Activated T-helper 17 cell treated with anti-CD3 and anti-CD28 coated beads, Interleukin-2, amount 50 U/mL, for 72 hours (primary cell): ENCODE results near the gene LIMCH1. TPM values are rescaled to one million over a fixed set of nuclear protein-coding genes. Genes with fewer than 3 reads are reported as not detected.
"Not testable (repeated sequence)": the region's sequence is repeated elsewhere in the genome, so short reads cannot be mapped to it uniquely, and the experiment has no call there.

Source experiments
- ATAC-seq: fragments of 150-1000 bp; cut with Tn5 transposase; replicated peaks from 2 replicates; pipeline ENCODE4 v1.10.0; 2021; ENCODE audit warnings: mild to moderate bottlenecking, moderate library complexity
- H3K27ac Mint-ChIP-seq: one replicate; pipeline ENCODE4 v1.8.0; 2022; ENCODE audit warnings: mixed read lengths
- H3K27me3 Mint-ChIP-seq: one replicate; pipeline ENCODE4 v1.8.0; 2022; ENCODE audit warnings: mixed read lengths
- H3K36me3 Mint-ChIP-seq: one replicate; pipeline ENCODE4 v1.8.0; 2022; ENCODE audit warnings: low read depth, mild to moderate bottlenecking, mixed read lengths
- H3K4me1 Mint-ChIP-seq: one replicate; pipeline ENCODE4 v1.8.0; 2022; ENCODE audit warnings: mixed read lengths
- H3K4me3 Mint-ChIP-seq: one replicate; pipeline ENCODE4 v1.8.0; 2022; ENCODE audit warnings: mild to moderate bottlenecking, mixed read lengths
- H3K9me3 Mint-ChIP-seq: one replicate; pipeline ENCODE4 v1.8.0; 2022; ENCODE audit warnings: mixed read lengths
- total RNA-seq, 2 donors: library from RNA; stranded (reverse); gene quantifications; one replicate each; pipeline ENCODE4 v1.2.3, GENCODE V29; 2022

LIMCH1 gene
- total RNA-seq, 2 donors from 2014 or later = not detected

DNA sequence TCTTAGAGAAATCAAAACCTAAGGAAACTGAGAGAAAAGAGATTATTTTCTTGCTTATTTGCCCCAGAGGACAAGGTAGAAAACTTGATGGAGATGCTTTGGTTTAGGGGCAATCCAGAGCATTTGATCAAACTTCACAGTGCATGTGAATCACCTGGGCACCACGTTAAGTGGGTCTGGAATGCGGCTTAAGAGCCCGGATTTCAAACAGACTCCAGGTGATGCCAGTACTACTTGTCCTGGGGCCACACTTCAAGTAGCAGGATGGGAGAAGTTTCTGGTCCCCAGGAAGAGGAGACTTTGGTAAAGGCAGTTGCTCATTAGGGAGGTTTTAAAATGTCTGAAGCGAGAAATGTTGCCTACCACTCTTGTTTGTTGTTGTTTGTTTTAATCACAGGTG, 158.8 kb downstream of the LIMCH1 start:
- H3K4me1 Mint-ChIP-seq = no peaks in the 10 kb centered on the region
- no peaks in the 10 kb centered on the region for H3K36me3 Mint-ChIP-seq
- H3K9me3 Mint-ChIP-seq = no peaks in the 10 kb centered on the region
- peaks cover 12% of the 10 kb centered on the region for H3K27me3 Mint-ChIP-seq
- no peak overlapping the region for H3K27ac Mint-ChIP-seq
- no peak for ATAC-seq
- no peak overlapping the region for H3K4me3 Mint-ChIP-seq

DNA sequence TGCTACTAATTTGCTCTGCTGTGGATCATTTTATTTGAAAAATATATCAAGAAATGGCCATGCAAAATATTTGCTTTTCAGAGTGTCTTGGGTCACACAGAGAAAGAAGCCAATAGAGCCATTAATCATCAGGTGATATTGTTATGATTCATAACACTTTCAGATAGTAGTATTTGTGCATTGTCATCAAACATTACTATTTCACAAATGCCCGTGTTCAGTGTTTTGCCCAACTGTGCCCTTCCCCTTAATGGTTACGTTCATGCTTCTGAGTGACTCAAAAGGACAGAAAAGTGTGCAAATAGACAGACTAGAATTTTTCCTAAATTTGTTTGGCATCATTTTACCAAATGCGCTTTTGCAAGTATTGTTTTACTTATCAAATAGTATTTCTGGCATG, 164.0 kb downstream of the LIMCH1 start:
- peaks cover 27% of the 10 kb centered on the region for H3K27me3 Mint-ChIP-seq
- no peaks in the 10 kb centered on the region for H3K4me1 Mint-ChIP-seq
- H3K36me3 Mint-ChIP-seq = no peaks in the 10 kb centered on the region
- no peak overlapping the region for H3K27ac Mint-ChIP-seq
- ATAC-seq = no peak
- no peaks in the 10 kb centered on the region for H3K9me3 Mint-ChIP-seq
- no peak overlapping the region for H3K4me3 Mint-ChIP-seq

DNA sequence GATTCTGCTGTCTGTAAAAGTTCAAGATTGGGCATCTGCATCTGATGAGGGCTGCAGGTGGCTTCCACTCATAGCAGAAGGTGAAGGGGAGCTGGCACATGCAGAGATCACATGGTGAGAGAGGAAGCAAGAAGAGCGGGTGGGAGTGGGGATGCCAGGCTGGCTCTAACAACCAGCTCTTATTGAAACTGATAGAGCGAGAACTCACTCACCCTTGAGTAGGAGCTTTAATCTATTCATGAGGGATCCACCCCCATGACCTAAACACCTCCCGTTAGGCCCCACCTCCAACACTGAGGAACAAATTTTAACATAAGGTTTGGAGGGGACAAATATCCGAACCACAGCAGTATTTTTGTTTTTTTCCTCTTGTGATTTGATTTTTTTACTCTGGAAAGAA, 164.8 kb downstream of the LIMCH1 start:
- Mint-ChIP-seq H3K9me3 (no peaks in the 10 kb centered on the region), H3K27me3 (peaks cover 25% of the 10 kb centered on the region), H3K4me3 (no peak overlapping the region), H3K4me1 (no peaks in the 10 kb centered on the region), H3K27ac (no peak overlapping the region), H3K36me3 (no peaks in the 10 kb centered on the region)
- no peak for ATAC-seq

DNA sequence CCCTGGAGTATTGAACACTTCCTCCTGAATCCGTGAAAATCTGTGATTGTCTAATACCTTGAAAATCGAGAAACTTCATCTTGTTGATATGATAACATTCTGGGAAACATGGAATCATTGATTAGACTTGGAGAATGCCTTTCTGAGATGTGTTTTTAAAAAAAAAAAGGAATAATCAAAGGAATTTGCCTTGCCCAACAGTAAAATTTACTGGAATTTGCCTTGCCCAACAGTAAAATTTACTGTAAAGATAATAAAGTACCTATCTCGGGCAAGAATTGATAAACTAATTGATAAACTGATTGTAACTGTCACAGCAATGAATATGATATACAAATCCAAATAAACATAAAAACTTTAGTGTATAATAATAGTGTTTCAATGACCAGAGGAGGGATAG, 165.8 kb downstream of the LIMCH1 start:
- H3K4me3 Mint-ChIP-seq = no peak overlapping the region
- H3K36me3 Mint-ChIP-seq = no peaks in the 10 kb centered on the region
- no peaks in the 10 kb centered on the region for H3K4me1 Mint-ChIP-seq
- peaks cover 23% of the 10 kb centered on the region for H3K27me3 Mint-ChIP-seq
- ATAC-seq = no peak
- H3K27ac Mint-ChIP-seq = no peak overlapping the region
- no peaks in the 10 kb centered on the region for H3K9me3 Mint-ChIP-seq

DNA sequence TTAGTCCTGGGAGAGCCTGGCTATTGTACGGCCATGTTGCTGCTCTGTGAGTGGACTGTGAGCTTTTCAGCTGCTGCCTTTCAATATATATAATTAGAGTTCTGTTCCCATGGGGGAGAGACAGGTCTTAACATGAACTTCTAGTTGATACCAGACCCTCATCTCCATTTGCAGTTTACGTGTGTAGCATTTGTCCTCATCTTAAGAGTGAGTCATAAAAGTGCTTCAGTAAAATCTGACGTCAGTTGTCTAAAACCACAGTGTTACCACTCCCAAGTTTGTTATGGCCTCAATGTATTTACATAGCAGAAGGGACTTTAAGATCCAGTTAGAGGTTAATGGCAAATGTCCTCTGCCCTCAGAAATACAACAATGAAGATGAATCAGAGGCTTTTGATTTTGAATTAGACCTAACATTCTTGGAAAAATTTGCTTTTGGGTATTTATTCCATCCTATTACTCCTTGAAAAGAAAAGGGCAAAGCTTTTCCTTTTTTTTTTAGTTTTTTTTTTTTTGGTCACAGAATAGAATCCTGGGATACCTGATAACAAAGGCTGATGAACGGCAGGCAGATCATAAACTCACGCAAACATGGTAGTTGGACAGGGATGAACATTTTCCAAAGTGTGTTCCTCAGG, 172.0 kb downstream of the LIMCH1 start:
- H3K9me3 Mint-ChIP-seq = no peaks in the 10 kb centered on the region
- no peaks in the 10 kb centered on the region for H3K36me3 Mint-ChIP-seq
- H3K27ac Mint-ChIP-seq = no peak overlapping the region
- no peaks in the 10 kb centered on the region for H3K4me1 Mint-ChIP-seq
- no peak for ATAC-seq
- no peak overlapping the region for H3K4me3 Mint-ChIP-seq
- H3K27me3 Mint-ChIP-seq = peaks cover 13% of the 10 kb centered on the region

DNA sequence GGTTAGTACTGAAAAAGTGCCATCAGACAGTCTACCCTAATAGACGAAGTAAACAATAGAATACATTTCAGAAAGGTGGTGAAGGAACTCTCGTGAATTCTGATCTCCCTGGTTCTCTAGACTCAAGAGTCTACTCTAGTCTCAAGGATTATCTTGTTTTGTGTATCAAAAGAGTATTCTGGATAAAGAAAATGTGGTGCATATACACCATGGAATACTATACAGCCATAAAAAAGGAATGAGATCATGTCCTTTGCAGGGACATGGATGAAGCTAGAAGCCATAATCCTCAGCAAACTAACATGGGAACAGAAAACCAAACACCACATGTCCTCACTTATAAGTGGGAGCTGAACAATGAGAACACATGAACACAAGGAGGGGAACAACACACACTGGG, 173.7 kb downstream of the LIMCH1 start:
- not testable (repeated sequence) for H3K36me3 Mint-ChIP-seq, H3K4me3 Mint-ChIP-seq, H3K9me3 Mint-ChIP-seq, H3K27ac Mint-ChIP-seq, ATAC-seq, H3K4me1 Mint-ChIP-seq
- H3K27me3 Mint-ChIP-seq = peaks cover 12% of the 10 kb centered on the region

DNA sequence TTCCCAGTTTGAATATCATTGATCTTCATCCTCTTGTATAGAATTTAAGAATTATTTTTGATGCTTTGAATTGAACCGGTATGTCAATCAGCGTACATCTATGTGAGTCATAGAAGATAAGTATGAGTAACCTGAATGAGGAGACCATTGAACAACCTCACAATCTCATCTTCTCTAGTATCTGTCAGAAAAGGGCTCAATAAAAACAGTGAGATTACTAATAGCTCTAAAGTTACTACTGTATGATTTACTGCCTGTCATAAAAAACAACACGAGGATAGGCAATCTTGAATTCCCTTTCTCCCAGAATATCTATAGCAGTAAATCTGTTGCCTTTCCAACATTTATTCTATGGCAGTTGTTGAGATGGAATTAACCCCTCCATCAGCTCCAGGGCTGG, 174.5 kb downstream of the LIMCH1 start:
- H3K4me3 Mint-ChIP-seq = no peak overlapping the region
- no peak overlapping the region for H3K27ac Mint-ChIP-seq
- H3K9me3 Mint-ChIP-seq = no peaks in the 10 kb centered on the region
- peaks cover 12% of the 10 kb centered on the region for H3K27me3 Mint-ChIP-seq
- no peaks in the 10 kb centered on the region for H3K4me1 Mint-ChIP-seq
- no peaks in the 10 kb centered on the region for H3K36me3 Mint-ChIP-seq
- ATAC-seq = no peak

DNA sequence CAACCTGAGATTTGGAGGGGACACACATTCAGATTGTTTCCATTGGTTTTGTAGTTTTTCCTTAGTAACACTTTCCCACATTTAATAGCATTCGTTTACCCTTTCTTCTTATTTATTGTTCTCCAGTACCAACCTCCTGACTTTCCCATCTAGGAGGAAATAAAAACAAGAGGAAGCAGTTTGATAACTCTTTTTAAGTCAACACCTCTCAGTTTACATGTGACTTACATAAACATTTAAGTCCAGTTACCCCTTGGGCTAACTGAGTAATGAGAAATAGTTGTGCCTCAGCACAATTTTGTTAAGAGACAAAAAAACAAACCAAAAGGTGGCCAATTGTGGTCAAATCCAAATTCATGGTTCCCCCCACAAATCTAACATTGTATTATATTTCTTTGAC, 175.8 kb downstream of the LIMCH1 start:
- Mint-ChIP-seq H3K4me3 (no peak overlapping the region), H3K27me3 (peaks cover 8% of the 10 kb centered on the region), H3K36me3 (no peaks in the 10 kb centered on the region), H3K27ac (no peak overlapping the region), H3K4me1 (no peaks in the 10 kb centered on the region), H3K9me3 (no peaks in the 10 kb centered on the region)
- ATAC-seq = no peak

DNA sequence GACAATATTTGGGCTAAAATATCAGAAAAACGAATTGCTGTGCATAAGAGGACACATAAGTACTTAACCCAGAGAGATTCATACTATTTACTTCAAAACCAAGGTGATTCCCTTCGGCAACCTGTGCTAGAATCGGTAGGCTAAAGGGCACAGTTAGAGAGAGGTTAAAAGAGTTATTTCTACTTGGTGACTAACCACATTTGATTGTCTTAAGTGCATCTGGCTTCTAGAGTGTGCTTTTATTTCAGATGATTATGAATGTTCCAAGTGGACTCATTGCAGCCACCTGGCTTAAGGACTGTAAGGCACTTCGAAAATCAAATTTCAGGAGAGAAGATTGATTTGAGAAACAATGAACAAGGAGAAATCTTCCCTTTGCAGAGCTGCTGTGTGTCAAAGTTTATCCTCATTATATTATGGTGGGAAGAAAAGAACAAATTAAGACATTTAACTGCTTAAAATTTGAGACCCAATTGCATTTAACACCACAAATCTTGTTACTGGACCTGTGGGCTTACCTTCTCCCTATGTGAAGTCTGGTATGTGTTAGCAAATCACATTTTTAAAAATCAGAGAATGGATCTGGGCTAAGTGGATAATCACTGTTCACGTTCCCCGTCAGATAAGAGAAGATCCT, 176.5 kb downstream of the LIMCH1 start:
- no peaks in the 10 kb centered on the region for H3K9me3 Mint-ChIP-seq
- no peaks in the 10 kb centered on the region for H3K4me1 Mint-ChIP-seq
- H3K36me3 Mint-ChIP-seq = no peaks in the 10 kb centered on the region
- peaks cover 8% of the 10 kb centered on the region for H3K27me3 Mint-ChIP-seq
- no peak overlapping the region for H3K27ac Mint-ChIP-seq
- ATAC-seq = no peak
- H3K4me3 Mint-ChIP-seq = no peak overlapping the region

DNA sequence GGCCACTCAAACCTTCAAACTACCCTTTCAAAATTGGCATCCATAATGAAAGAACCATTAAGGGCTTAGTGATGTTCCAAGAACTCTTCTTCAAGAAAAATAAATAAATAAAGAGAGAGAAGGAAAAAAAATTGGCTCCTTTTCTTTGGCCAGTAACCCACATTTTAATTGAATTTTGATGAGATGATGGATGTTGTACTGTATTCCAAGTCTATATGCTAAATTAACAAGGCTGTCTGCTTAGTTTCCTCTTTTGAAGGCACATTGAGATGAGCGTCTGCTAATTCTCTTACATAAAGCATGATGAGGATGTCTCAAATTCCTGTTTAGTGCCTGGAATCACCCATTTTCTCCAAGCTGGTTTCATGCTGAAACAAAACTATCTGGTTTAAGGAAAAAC, 177.2 kb downstream of the LIMCH1 start:
- ATAC-seq = no peak
- no peak overlapping the region for H3K27ac Mint-ChIP-seq
- H3K4me1 Mint-ChIP-seq = no peaks in the 10 kb centered on the region
- no peak overlapping the region for H3K4me3 Mint-ChIP-seq
- H3K27me3 Mint-ChIP-seq = peaks cover 13% of the 10 kb centered on the region
- H3K9me3 Mint-ChIP-seq = no peaks in the 10 kb centered on the region
- H3K36me3 Mint-ChIP-seq = no peaks in the 10 kb centered on the region

DNA sequence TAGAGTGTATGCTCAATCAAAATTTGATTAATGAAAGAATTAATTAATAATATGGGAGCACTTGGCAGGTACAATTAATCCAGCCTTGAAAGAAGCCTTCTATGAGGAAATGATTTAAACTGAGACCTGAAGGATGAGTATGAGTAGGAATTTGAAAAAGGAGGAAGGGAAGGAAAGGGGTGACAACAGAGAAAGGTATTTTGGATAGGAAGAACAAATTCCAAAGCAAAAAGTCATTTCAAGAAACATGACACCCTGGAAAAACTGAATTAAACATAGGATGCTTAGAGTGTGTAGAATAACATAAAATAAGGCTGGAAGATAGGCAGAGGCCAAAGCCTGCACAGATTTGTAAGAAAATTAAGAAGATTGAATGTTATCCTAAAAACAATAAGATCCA, 180.9 kb downstream of the LIMCH1 start:
- ATAC-seq = no peak
- H3K9me3 Mint-ChIP-seq = no peaks in the 10 kb centered on the region
- H3K4me3 Mint-ChIP-seq = no peak overlapping the region
- peaks cover 17% of the 10 kb centered on the region for H3K27me3 Mint-ChIP-seq
- no peaks in the 10 kb centered on the region for H3K4me1 Mint-ChIP-seq
- H3K27ac Mint-ChIP-seq = no peak overlapping the region
- no peaks in the 10 kb centered on the region for H3K36me3 Mint-ChIP-seq

DNA sequence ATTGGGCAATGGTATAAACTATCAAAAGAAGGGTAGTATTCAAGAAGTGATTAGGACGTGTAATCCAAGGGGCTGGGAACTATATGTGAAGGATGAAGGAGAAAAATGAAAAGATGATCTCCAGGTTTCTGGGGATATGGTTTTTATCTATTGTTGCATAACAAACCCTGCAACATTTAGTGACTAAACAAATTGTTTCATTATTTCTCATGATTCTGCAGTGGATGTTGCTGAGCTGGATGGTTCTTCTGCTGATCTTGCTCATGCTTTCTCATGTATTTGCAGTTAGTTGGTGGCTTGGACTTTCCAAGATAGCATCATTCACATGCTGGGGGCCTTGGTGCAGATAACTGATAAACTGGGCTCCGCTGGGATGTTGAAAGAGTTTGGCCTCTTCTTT, 181.5 kb downstream of the LIMCH1 start:
- no peaks in the 10 kb centered on the region for H3K9me3 Mint-ChIP-seq
- peaks cover 17% of the 10 kb centered on the region for H3K27me3 Mint-ChIP-seq
- H3K4me3 Mint-ChIP-seq = no peak overlapping the region
- no peak for ATAC-seq
- no peaks in the 10 kb centered on the region for H3K36me3 Mint-ChIP-seq
- H3K27ac Mint-ChIP-seq = no peak overlapping the region
- no peaks in the 10 kb centered on the region for H3K4me1 Mint-ChIP-seq

DNA sequence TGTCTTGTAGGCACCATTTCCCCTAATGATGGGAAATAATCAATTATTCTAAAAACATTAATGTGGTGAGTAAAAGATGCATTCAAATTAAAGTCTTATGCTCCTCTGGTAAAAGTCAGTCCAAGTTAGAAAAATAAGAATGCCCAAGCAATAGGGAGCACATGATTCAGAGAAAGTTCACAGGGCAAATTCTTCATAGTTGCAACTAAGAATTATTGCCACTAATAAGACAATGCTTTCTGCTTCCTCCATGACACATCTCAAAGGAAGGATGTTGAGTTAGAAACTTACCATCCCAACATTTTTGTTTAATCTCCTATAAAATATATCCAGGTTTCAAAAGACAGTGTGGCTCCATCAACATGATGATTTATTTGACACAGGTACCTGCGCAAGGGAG, 184.2 kb downstream of the LIMCH1 start:
- Mint-ChIP-seq H3K9me3 (peaks cover 9% of the 10 kb centered on the region), H3K4me1 (no peaks in the 10 kb centered on the region), H3K4me3 (no peak overlapping the region), H3K27ac (no peak overlapping the region), H3K36me3 (no peaks in the 10 kb centered on the region), H3K27me3 (peaks cover 15% of the 10 kb centered on the region)
- no peak for ATAC-seq

DNA sequence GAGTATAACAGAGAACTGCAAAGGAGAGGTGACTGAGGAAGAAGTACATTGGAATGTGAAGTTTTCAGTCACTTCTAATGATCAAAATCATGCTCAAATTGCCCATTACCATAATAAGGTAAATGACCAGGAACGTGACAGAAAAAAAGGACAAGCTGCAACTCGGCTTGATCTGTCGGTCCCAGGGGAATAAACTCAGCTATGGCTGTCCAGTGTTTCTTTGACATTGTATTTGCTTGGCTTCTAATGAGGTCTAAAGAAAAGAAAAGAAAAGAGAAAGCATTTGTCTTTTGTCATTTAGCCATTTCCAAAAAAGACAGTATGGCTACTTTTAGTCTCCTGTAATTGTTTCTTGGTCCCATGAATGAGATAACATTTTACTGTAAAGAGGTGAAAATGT, 185.3 kb downstream of the LIMCH1 start:
- no peak for ATAC-seq
- Mint-ChIP-seq H3K27me3 (peaks cover 19% of the 10 kb centered on the region), H3K36me3 (no peaks in the 10 kb centered on the region), H3K27ac (no peak overlapping the region), H3K9me3 (peaks cover 9% of the 10 kb centered on the region), H3K4me3 (no peak overlapping the region), H3K4me1 (no peaks in the 10 kb centered on the region)

DNA sequence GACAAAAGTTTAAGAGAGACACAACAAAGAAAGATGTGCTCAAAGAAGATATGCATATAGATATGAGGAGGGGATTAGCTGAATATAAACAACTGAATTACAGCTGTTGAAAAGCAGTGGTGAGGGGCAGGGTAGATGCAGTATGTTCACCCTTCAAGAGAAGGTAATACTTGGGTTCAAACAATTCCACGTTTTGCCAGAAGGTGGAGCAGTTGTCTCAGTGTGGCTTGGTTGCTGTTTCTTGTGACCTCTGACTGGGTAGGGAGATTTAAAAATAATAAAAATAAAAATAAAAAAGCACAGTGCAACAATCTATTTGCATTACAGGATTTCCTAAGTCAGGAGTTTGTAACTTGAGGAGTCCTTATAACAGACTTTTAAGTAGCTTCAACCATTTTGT, 187.3 kb downstream of the LIMCH1 start:
- Mint-ChIP-seq H3K4me1 (no peaks in the 10 kb centered on the region), H3K36me3 (no peaks in the 10 kb centered on the region), H3K4me3 (no peak overlapping the region), H3K27ac (no peak overlapping the region), H3K27me3 (peaks cover 18% of the 10 kb centered on the region), H3K9me3 (peaks cover 9% of the 10 kb centered on the region)
- ATAC-seq = no peak
